SK-N-SH treated with all-trans-retinoic acid at 6 μM for 48 hours (cell line): ENCODE measurements around the gene CPOX.

Source experiments
- CREB5 ChIP-seq: fragments of 250-450 bp; sonication (Bioruptor Pico); IDR thresholded peaks from 2 replicates; pipeline ENCODE4 v1.5.1; 2020; ENCODE audit warnings: low read depth, mild to moderate bottlenecking, moderate library complexity
- CSDC2 ChIP-seq: fragments of 250-450 bp; sonication (Bioruptor Pico); IDR thresholded peaks from 2 replicates; pipeline ENCODE4 v1.5.0; 2020; ENCODE audit warnings: mild to moderate bottlenecking, moderate library complexity
- ESRRG ChIP-seq: fragments of 250-450 bp; sonication (Bioruptor Pico); IDR thresholded peaks from 2 replicates; pipeline ENCODE4 v1.6.1; 2021; ENCODE audit warnings: mild to moderate bottlenecking
- OSR1 ChIP-seq: fragments of 250-450 bp; sonication (Bioruptor Pico); IDR thresholded peaks from 2 replicates; pipeline ENCODE4 v1.8.0; 2022; ENCODE audit warnings: moderate library complexity, mild to moderate bottlenecking, inconsistent platforms
- SNAI2 ChIP-seq: fragments of 250-450 bp; sonication (Bioruptor Pico); IDR thresholded peaks from 2 replicates; pipeline ENCODE4 v1.5.0; 2020; ENCODE audit warnings: mild to moderate bottlenecking, moderate library complexity
- TOX ChIP-seq: fragments of 250-450 bp; sonication (Bioruptor Pico); IDR thresholded peaks from 2 replicates; pipeline ENCODE4 v1.8.0; 2021; ENCODE audit warnings: mild to moderate bottlenecking, moderate library complexity, borderline replicate concordance
- TSHZ2 ChIP-seq: fragments of 250-450 bp; sonication (Bioruptor Pico); IDR thresholded peaks from 2 replicates; pipeline ENCODE4 v1.5.0; 2020; ENCODE audit warnings: mild to moderate bottlenecking, moderate library complexity
- ZFP3 ChIP-seq: fragments of 250-450 bp; sonication (Bioruptor Pico); IDR thresholded peaks from 2 replicates; pipeline ENCODE4 v1.5.0; 2020; ENCODE audit warnings: mild to moderate bottlenecking, moderate library complexity
- ZNF565 ChIP-seq: fragments of 450-650 bp; formaldehyde crosslinking; conservative IDR thresholded peaks from 2 replicates; pipeline ENCODE4 v1.5.0; 2020; ENCODE audit warnings: low read depth, mild to moderate bottlenecking, moderate library complexity

- TF ChIP-seq TOX (CRISPR knock-in tag) (no peak), TSHZ2 (CRISPR knock-in tag) (no peak), CSDC2 (CRISPR knock-in tag) (no peak), CREB5 (CRISPR knock-in tag) (no peak), ZFP3 (CRISPR knock-in tag) (no peak), OSR1 (CRISPR knock-in tag) (no peak), SNAI2 (no peak), ZNF565 (CRISPR knock-in tag) (no peak), ESRRG (CRISPR knock-in tag) (no peak)
Observed at GRCh38 chr3:98555025-98555379, 38.4 kb downstream of the CPOX start.
